Measurements from ENCODE around the gene JADE3. TPM values are rescaled to one million over a fixed set of nuclear protein-coding genes. Genes with fewer than 3 reads are reported as not detected.

The JADE3 gene
- total RNA-seq, 1 experiment from 2014 or later: 20.2 TPM

GRCh38 chrX:46961097-46961496, 48.9 kb downstream of the JADE3 start:
- Histone ChIP-seq H2AK5ac (ENCODE audit: insufficient read length, low read length) (no peak overlapping the region), H4K8ac (replicated peaks; ENCODE audit: insufficient read length, low read depth, low read length) (no peak overlapping the region), H2BK15ac (ENCODE audit: low read depth, low read length) (no peak overlapping the region), H3K4me2 (ENCODE audit: insufficient read depth, insufficient read length, low read length) (no peak overlapping the region), H2BK20ac (ENCODE audit: low read depth, low read length, poor library complexity, severe bottlenecking) (no peak overlapping the region), H2BK12ac (ENCODE audit: insufficient read length, low read depth, low read length) (no peak overlapping the region), H3K56ac (ENCODE audit: insufficient read length, low read depth, low read length) (no peak overlapping the region), H3K27me3 (ENCODE audit: insufficient read depth, low read length) (no peaks in the 10 kb centered on the region), H2BK120ac (ENCODE audit: low read depth, low read length, poor library complexity, severe bottlenecking) (no peak overlapping the region), H3K14ac (ENCODE audit: insufficient read depth, low read length) (no peak overlapping the region), H3K79me1 (ENCODE audit: insufficient read depth, low read depth, low read length, poor library complexity, severe bottlenecking) (no peaks in the 10 kb centered on the region), H3K9me3 (ENCODE audit: control insufficient read depth, low read depth, low read length) (peaks cover 13% of the 10 kb centered on the region), H4K20me1 (ENCODE audit: control insufficient read depth, insufficient read depth, insufficient read length) (no peaks in the 10 kb centered on the region), H3K23me2 (ENCODE audit: insufficient read length, low read depth, low read length, poor library complexity, severe bottlenecking) (no peaks in the 10 kb centered on the region), H2AFZ (ENCODE audit: low read length) (no peak overlapping the region), H3K27ac (ENCODE audit: insufficient read length, low read depth, low read length) (no peak overlapping the region), H3K18ac (ENCODE audit: insufficient read length, low read depth, low read length) (no peak overlapping the region), H4K91ac (ENCODE audit: insufficient read length, low read depth, low read length) (no peak overlapping the region), H3T11ph (ENCODE audit: low read length) (no peak overlapping the region), H3K79me2 (ENCODE audit: insufficient read depth, low read length) (peaks cover 2% of the 10 kb centered on the region; the same call in 1 of the 2 replicates), H3K23ac (ENCODE audit: insufficient read length, low read depth, low read length) (no peak overlapping the region), H2BK5ac (ENCODE audit: insufficient read length, low read length) (no peak overlapping the region), H3K4me1 (ENCODE audit: insufficient read depth, low read length) (no peaks in the 10 kb centered on the region), H3K9ac (ENCODE audit: extremely low read depth, insufficient read length, low read length) (no peak overlapping the region), H3K4ac (ENCODE audit: low read depth, low read length) (no peak overlapping the region), H4K5ac (ENCODE audit: insufficient read length, low read depth, low read length) (no peak overlapping the region)
- H3K4me3 Mint-ChIP-seq: no peak overlapping the region
- TF ChIP-seq, protein P1, sequence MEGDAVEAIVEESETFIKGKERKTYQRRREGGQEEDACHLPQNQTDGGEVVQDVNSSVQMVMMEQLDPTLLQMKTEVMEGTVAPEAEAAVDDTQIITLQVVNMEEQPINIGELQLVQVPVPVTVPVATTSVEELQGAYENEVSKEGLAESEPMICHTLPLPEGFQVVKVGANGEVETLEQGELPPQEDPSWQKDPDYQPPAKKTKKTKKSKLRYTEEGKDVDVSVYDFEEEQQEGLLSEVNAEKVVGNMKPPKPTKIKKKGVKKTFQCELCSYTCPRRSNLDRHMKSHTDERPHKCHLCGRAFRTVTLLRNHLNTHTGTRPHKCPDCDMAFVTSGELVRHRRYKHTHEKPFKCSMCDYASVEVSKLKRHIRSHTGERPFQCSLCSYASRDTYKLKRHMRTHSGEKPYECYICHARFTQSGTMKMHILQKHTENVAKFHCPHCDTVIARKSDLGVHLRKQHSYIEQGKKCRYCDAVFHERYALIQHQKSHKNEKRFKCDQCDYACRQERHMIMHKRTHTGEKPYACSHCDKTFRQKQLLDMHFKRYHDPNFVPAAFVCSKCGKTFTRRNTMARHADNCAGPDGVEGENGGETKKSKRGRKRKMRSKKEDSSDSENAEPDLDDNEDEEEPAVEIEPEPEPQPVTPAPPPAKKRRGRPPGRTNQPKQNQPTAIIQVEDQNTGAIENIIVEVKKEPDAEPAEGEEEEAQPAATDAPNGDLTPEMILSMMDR (conservative IDR thresholded peaks at IDR 0.05): no peak
- DNase-seq: no peak
- no CpG with 5 or more reads among the region's 3 CpGs for WGBS (ENCODE audit: extremely low coverage, insufficient read length, low lambda C conversion rate)
- H3K4me1 Mint-ChIP-seq: peaks cover 31 to 36% of the 10 kb centered on the region in 2 experiments
- peaks cover 58 to 64% of the 10 kb centered on the region in 2 experiments for H3K9me3 Mint-ChIP-seq
- 0 out of 7 replicates have a peak, but pooled peaks cover 0 to 3% (median 1%) of the 10 kb centered on the region in 3 experiments for H3K36me3 Mint-ChIP-seq (ENCODE audit: insufficient read depth in 1 of 3, low read depth in 3 of 3)
- no peak overlapping the region; a peak in 1 of 7 replicates for H3K27ac Mint-ChIP-seq
- no peaks in the 10 kb centered on the region; the same call in 1 of the 2 replicates for H3K27me3 Mint-ChIP-seq (ENCODE audit: low read depth)

All from H9 (cell line).